PC-9 (cell line): Measurements from ENCODE around the gene RAB37. TPM values are rescaled to one million over a fixed set of nuclear protein-coding genes. Genes with fewer than 3 reads are reported as not detected.
A peak's percentile ranks its signal among the peaks of the same experiment; 100 is the strongest.

Experiments
- BruUV-seq: library from RNA; stranded (reverse); fragments of 400-500 nt; replicated peaks from 2 replicates; lab custom pipeline; 2021; lab: Mats Ljungman, UMichigan
- CTCF ChIA-PET: fragments of 300-600 bp; sonication (Branson Sonifier 250); formaldehyde crosslinking; loops from one replicate; lab custom pipeline; 2022; ENCODE audit warnings: antibody characterized with exemption; lab: Charles Lee
- POLR2A ChIA-PET: fragments of 300-600 bp; sonication (Branson Sonifier 250); formaldehyde crosslinking; loops from one replicate; lab custom pipeline; 2022; ENCODE audit warnings: antibody characterized with exemption; ENCODE audit not compliant: unreplicated experiment; lab: Charles Lee
- DNase-seq, 2 experiments: peaks; one replicate each; pipeline versions ENCODE4 v3.0.0 to v3.0.0-alpha.2; 2015 to 2022; ENCODE audit warnings: mixed read lengths in 1 of 2
- H2AFZ ChIP-seq: fragments of 200-600 bp; sonication (generic); 2 replicates; pipeline ENCODE4 v1.8.1; 2017; ENCODE audit warnings: antibody characterized with exemption
- H3F3A ChIP-seq: fragments of 200-600 bp; sonication (generic); 2 replicates; pipeline ENCODE4 v1.8.1; 2017; ENCODE audit warnings: antibody characterized with exemption, mild to moderate bottlenecking, low read depth; ENCODE audit not compliant: insufficient read depth
- H3K27ac ChIP-seq: fragments of 200-600 bp; sonication (generic); 2 replicates; pipeline ENCODE4 v1.6.1; 2016; ENCODE audit warnings: mixed run types
- H3K27me3 ChIP-seq: fragments of 200-600 bp; sonication (generic); 2 replicates; pipeline ENCODE4 v1.6.1; 2016; ENCODE audit warnings: low read depth, mixed run types; ENCODE audit not compliant: insufficient read depth
- H3K36me3 ChIP-seq: fragments of 200-600 bp; sonication (generic); 2 replicates; pipeline ENCODE4 v1.6.1; 2016; ENCODE audit warnings: low read depth, mixed run types
- H3K4me1 ChIP-seq: fragments of 200-600 bp; sonication (generic); replicated peaks from 2 replicates; pipeline ENCODE4 v1.6.1; 2016; ENCODE audit warnings: mixed run types; ENCODE audit not compliant: insufficient read depth
- H3K4me2 ChIP-seq: fragments of 200-600 bp; sonication (generic); 2 replicates; pipeline ENCODE4 v1.6.1; 2017; ENCODE audit warnings: mixed run types
- H3K4me3 ChIP-seq: fragments of 200-600 bp; sonication (generic); 2 replicates; pipeline ENCODE4 v1.6.1; 2016; ENCODE audit warnings: mixed run types
- H3K79me2 ChIP-seq: fragments of 200-600 bp; sonication (generic); 2 replicates; pipeline ENCODE4 v1.6.1; 2017; ENCODE audit warnings: low read depth, mixed run types
- H3K9me2 ChIP-seq: fragments of 200-600 bp; sonication (generic); 2 replicates; pipeline ENCODE4 v1.8.1; 2017; ENCODE audit warnings: mild to moderate bottlenecking; ENCODE audit not compliant: insufficient read depth
- H3K9me3 ChIP-seq: fragments of 200-600 bp; sonication (generic); 2 replicates; pipeline ENCODE4 v1.8.1; 2016; ENCODE audit warnings: low read depth; ENCODE audit not compliant: insufficient read depth
- H4K20me1 ChIP-seq: fragments of 200-600 bp; sonication (generic); 2 replicates; pipeline ENCODE4 v1.8.1; 2017; ENCODE audit not compliant: insufficient read depth
- EZH2 ChIP-seq: fragments of 200-600 bp; sonication (generic); IDR thresholded peaks from 2 replicates; pipeline ENCODE4 v1.8.0; 2017; ENCODE audit warnings: antibody characterized with exemption, low read depth
- intact Hi-C: fragments of 100-400 bp; cut with micrococcal nuclease; formaldehyde crosslinking; loops from one replicate; pipeline ENCODE4 v1.10.0; 2022; ENCODE audit not compliant: unreplicated experiment
- total RNA-seq: library from RNA; stranded (reverse); gene quantifications from 2 replicates; pipeline ENCODE4 v1.2.3, GENCODE V29; 2021
- TF ChIP-seq, protein P1 (sequence below): fragments of 200-600 bp; sonication (generic); conservative IDR thresholded peaks from 2 replicates; pipeline ENCODE4 v1.6.1; 2017; ENCODE audit warnings: mixed run types, antibody characterized with exemption, mild to moderate bottlenecking, moderate library complexity

Gene RAB37
- total RNA-seq, 1 experiment from 2014 or later, result not detected

DNA sequence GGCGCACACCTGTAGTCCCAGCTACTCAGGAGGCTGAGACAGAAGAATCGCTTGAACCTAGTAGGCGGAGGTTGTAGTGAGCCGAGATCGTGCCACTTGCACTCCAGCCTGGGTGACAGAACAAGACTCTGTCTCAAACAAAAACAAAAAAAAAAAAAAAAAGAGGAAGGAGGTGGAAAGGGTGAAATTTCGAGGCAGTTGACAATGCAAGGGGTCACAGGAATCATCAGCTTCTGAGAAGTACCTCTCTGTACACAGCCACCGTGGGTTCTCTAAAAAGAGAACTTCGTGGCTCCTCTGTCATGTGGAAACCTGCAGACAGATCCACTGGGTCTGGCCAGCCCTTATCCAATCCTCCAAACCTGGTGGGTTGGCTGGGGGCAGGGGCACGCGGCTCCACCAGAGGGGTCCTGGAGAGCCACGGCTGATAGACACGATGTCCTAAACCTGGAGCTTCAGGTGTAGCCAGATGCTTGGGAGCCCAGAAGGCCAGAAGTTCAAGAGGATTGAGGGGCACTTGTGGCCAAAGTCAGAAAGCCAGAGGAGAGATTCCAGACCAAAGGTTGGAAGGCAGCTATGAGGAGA, 23.8 kb upstream of the RAB37 start:
- TF ChIP-seq, protein P1, sequence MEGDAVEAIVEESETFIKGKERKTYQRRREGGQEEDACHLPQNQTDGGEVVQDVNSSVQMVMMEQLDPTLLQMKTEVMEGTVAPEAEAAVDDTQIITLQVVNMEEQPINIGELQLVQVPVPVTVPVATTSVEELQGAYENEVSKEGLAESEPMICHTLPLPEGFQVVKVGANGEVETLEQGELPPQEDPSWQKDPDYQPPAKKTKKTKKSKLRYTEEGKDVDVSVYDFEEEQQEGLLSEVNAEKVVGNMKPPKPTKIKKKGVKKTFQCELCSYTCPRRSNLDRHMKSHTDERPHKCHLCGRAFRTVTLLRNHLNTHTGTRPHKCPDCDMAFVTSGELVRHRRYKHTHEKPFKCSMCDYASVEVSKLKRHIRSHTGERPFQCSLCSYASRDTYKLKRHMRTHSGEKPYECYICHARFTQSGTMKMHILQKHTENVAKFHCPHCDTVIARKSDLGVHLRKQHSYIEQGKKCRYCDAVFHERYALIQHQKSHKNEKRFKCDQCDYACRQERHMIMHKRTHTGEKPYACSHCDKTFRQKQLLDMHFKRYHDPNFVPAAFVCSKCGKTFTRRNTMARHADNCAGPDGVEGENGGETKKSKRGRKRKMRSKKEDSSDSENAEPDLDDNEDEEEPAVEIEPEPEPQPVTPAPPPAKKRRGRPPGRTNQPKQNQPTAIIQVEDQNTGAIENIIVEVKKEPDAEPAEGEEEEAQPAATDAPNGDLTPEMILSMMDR, result no peak
- TF ChIP-seq EZH2, result no peak
- Histone ChIP-seq H3K9me2 (no peaks in the 10 kb centered on the region), H3K4me1 (peaks cover 30% of the 10 kb centered on the region), H3K9me3 (no peaks in the 10 kb centered on the region), H4K20me1 (no peaks in the 10 kb centered on the region), H3K36me3 (no peaks in the 10 kb centered on the region), H3K79me2 (no peaks in the 10 kb centered on the region), H3K27me3 (peaks cover 10% of the 10 kb centered on the region; the same call in 1 of the 2 replicates), H3K4me3 (no peak overlapping the region), H3F3A (peaks cover 5% of the 10 kb centered on the region; the same call in 1 of the 2 replicates), H2AFZ (no peak overlapping the region), H3K27ac (no peak overlapping the region), H3K4me2 (no peak overlapping the region)
- no peak for DNase-seq
- no TSS peak for BruUV-seq
- POLR2A ChIA-PET, result no interaction called here
- CTCF ChIA-PET, result interaction anchor here (0.5 kb wide), 1 partner anchor 408 kb away, joined by 3 read pairs; no protein-coding TSS in a partner anchor
- intact Hi-C loops, result no loop called here

DNA sequence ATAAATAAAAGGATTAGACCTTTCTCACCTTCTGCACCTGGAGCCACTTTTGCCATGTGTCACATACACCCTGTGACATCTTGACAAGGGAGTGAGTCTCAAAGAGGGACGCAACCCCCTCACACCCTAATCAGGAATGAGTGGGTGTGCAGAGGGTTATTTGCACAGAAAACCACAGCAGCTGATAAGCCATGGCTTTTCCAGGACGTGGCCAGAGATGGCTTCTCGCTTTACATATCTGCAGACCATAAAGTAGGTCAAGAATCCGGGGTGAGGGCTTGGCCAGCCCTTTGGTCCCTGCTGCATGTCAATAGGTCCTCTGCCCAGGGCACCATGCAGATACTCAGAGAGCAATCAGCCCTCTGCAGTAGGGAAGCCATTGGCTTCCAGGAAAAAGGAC, 21.9 kb upstream of the RAB37 start:
- peak overlapping the region; percentile 24 for H3K4me2 ChIP-seq
- H3K79me2 ChIP-seq, result no peaks in the 10 kb centered on the region
- no peak overlapping the region for H3K4me3 ChIP-seq
- ChIA-PET CTCF (no interaction called here), POLR2A (no interaction called here)
- intact Hi-C loops, result no loop called here
- H3K9me2 ChIP-seq, result no peaks in the 10 kb centered on the region
- no peaks in the 10 kb centered on the region for H4K20me1 ChIP-seq
- TF ChIP-seq, protein P1, result no peak
- no peak for TF ChIP-seq EZH2
- no peak overlapping the region for H2AFZ ChIP-seq
- H3K27me3 ChIP-seq, result peaks cover 22% of the 10 kb centered on the region; the same call in 1 of the 2 replicates
- no peaks in the 10 kb centered on the region for H3K36me3 ChIP-seq
- H3K4me1 ChIP-seq, result peaks cover 30% of the 10 kb centered on the region
- H3F3A ChIP-seq, result peaks cover 5% of the 10 kb centered on the region; the same call in 1 of the 2 replicates
- DNase-seq, result peak; percentile 68 to 97
- no peaks in the 10 kb centered on the region for H3K9me3 ChIP-seq
- BruUV-seq, result no TSS peak
- no peak overlapping the region for H3K27ac ChIP-seq

DNA sequence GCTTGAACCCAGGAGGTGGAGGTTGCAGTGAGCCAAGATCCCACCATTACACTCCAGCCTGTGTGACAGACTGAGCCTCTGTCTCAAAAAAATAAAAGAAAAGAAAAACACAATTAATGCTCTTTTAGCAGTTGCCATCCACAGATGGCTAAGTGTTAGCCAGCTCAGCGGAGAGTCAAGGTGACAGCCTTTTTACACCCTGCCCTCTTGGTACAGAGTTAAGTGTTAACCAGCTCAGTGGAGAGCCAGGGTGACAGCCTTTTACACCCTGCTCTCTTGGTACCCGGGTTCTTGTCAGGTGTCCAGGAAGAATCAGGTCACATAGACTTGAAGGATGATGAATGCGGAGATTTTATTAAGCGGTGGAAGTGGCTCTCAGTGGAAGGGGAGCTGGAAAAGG, 16.6 kb upstream of the RAB37 start:
- H3F3A ChIP-seq, result no peaks in the 10 kb centered on the region; the same call in 1 of the 2 replicates
- H4K20me1 ChIP-seq, result no peaks in the 10 kb centered on the region
- ChIA-PET CTCF (no interaction called here), POLR2A (no interaction called here)
- TF ChIP-seq, protein P1, result no peak
- TF ChIP-seq EZH2, result no peak
- DNase-seq, result no peak
- H3K36me3 ChIP-seq, result no peaks in the 10 kb centered on the region
- H3K27ac ChIP-seq, result no peak overlapping the region
- H2AFZ ChIP-seq, result no peak overlapping the region
- BruUV-seq, result no TSS peak
- peaks cover 47% of the 10 kb centered on the region for H3K27me3 ChIP-seq
- H3K9me3 ChIP-seq, result no peaks in the 10 kb centered on the region; the same call in 1 of the 2 replicates
- intact Hi-C loops, result no loop called here
- H3K79me2 ChIP-seq, result no peaks in the 10 kb centered on the region
- no peaks in the 10 kb centered on the region for H3K9me2 ChIP-seq
- H3K4me1 ChIP-seq, result peaks cover 10% of the 10 kb centered on the region
- H3K4me2 ChIP-seq, result no peak overlapping the region
- H3K4me3 ChIP-seq, result no peak overlapping the region
